Daoy (cell line): ENCODE measurements around the gene MAP1B. TPM values are rescaled to one million over a fixed set of nuclear protein-coding genes. Genes with fewer than 3 reads are reported as not detected.
"Not testable (repeated sequence)": the region's sequence is repeated elsewhere in the genome, so short reads cannot be mapped to it uniquely, and the experiment has no call there.

Experiments
- DNase-seq: peaks from one replicate; pipeline ENCODE4 v3.0.0-alpha.2; 2015; ENCODE audit warnings: low read depth
- total RNA-seq: library from RNA; depleted of rRNA; stranded (reverse); fragments of >200 nt; shearing (Covaris generic); gene quantifications from 2 replicates; pipeline ENCODE4 v1.2.3, GENCODE V29; 2014; rRNA removed

The MAP1B gene
- 40.1 and 44.0 TPM in 2 replicates for total RNA-seq

- DNase-seq = peak; percentile 86
Observed at GRCh38 chr5:72107131-72107900, at the start of gene MAP1B. Gene MAP1B, plus strand, starts transcription at chr5:72107475. Its CDS starts 57 bp downstream, at chr5:72107532.

- no peak for DNase-seq
Observed at GRCh38 chr5:72057816-72058215, 49.5 kb upstream of the MAP1B start.

- peak; percentile 62 for DNase-seq
Observed at GRCh38 chr5:72063219-72063819, 44.0 kb upstream of the MAP1B start.

- no peak for DNase-seq
Observed at GRCh38 chr5:72064801-72065570, 42.3 kb upstream of the MAP1B start.

DNA sequence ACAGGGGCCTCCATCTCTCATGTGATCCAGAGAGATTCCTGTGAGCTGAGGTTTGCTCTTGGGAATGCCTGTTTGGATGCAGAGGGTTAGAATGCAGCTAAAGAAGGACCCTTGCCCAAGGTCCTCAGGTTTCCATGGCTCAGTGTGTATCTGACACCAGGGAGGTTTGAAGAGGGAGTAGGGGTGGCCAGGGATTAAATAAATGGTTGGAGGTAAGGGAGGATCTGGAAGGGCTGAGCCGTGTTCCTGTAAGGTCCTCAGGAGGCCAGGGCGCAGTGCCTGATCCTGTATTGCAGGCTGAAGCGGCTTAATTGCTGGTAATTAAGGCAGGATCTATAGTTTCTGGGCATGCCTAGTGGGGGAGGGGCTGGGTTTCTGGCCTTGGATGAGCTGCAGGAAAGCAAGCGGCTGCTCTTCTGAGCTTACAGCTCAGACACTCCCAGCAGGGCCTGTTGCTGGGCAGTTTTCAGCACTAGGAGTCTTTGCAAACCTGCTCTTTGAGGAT is 41.5 kb upstream of the MAP1B start:
- peak; percentile 7 for DNase-seq

DNA sequence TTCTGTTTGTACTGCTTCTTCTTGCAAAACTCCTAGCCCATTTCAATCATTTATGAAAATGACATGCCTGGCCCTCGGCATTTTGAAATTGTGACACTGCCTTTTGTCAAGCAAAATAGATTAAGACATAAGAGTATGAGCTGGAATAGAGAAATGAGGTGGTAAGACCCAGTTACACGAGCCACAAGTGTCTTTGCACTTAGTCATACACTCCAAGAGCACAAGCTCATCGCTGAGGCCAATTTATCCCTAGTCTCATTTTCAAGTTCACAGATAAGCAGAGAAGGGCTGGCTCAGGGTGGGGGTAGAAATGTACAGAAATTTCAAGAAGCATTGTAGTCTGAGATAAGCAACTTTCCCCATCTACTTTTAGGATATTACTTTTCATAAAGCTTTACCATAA is 40.6 kb upstream of the MAP1B start:
- DNase-seq = peak; percentile 86

DNA sequence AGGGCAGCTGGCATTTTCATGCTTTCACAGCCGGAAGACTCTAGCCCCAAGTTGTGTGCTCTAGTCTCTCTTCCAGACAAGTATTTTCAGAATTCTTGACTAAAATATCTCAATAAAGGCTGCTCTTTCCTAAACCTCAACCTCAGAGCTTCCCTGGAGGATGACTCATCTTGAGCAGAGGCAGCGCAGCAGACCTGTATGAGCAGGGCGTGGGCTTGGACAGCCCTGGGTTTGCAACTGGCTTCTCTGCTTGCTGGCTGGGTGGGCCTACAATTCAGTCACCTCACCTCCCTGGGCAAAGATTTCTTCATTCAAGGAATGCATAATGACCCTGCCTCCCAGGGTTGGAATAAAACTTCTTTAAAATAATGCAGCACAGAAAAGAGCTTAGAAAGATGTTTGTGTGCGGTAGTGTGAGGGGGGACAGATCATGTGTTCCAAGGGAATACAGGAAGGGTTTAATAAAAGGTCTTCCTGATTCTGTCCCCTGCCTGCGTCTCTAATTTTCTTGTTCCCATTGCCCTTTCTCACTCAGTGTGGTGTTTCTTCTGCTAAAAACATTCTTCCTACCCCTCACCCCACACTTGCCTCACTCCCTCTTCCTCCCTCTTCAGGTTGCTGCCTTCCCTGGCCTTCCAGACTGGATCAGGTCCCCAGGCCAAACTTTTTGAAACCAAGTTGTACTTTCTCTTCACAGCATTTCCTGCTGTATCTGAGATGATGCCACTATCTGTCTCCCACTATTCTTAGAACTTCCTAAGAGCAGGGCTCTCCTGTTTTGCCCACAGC is 39.4 kb upstream of the MAP1B start:
- peak; percentile 90 for DNase-seq

GRCh38 chr5:72070529-72070928 is 36.7 kb upstream of the MAP1B start:
- no peak for DNase-seq

- DNase-seq = no peak
Observed at GRCh38 chr5:72071906-72072305, 35.4 kb upstream of the MAP1B start.

DNA sequence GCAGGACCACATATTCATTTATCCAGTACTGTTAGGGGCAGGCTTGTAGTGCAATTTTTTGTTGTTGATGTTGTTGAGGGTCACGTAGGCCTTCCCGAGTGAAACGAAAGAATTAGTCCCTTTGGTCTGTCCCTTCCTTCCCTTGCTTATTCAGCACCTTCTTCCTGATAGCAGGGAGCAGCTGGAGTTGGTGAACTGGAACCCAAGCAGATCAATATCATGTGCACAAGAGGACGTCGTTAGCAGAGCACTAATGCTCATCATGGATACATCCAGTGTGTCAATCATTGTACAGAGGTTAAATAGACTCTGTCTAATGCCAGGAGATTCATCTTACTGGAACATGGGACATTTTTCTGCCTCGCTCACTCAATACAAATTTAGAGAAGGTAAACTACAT is 33.0 kb upstream of the MAP1B start:
- no peak for DNase-seq

DNA sequence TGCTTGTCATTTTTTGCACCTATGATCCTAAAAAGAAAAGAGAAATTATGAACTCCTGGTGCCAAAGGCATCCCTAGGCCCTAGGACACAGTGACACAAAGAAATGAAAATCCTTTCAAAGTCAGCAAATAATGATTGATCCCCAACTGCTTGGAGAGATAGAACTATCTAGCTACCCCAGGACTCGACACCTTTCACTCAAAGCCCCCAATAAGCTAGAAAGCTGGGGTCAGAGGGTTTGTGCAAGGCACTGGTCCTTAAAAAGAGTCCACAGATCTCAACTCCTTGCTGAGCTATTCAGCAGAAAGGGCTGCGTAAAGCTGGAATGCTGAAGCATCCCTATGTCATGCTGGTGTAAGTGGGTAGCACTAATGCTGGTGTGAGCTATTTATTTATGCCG is 31.8 kb upstream of the MAP1B start:
- DNase-seq = no peak

- DNase-seq = no peak
Observed at GRCh38 chr5:72076621-72077300, 30.5 kb upstream of the MAP1B start.

GRCh38 chr5:72077390-72077789 is 29.9 kb upstream of the MAP1B start:
- no peak for DNase-seq

GRCh38 chr5:72079288-72079687 is 28.0 kb upstream of the MAP1B start:
- no peak for DNase-seq

- no peak for DNase-seq
Observed at GRCh38 chr5:72082048-72082447, 25.2 kb upstream of the MAP1B start.

DNA sequence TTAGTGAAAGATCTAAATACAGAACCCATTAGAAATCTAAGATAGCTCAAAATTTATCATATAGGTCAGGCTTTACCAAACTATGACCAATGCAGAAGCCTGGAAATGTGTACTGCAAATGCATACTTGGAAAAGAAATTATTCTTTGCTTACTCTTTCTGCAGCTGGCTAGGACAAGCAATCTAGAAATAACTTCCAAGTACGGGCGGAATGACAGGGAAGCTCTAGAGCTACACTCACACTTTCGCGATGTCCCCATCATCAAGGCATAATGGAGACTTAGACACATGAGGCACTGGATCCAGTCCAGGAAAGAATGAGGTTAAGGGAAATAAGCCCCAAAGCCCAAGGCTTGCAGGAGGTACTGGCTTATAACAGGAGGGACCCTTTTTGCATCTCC is 22.4 kb upstream of the MAP1B start:
- no peak for DNase-seq

- no peak for DNase-seq
Observed at GRCh38 chr5:72085319-72085718, 22.0 kb upstream of the MAP1B start.

DNA sequence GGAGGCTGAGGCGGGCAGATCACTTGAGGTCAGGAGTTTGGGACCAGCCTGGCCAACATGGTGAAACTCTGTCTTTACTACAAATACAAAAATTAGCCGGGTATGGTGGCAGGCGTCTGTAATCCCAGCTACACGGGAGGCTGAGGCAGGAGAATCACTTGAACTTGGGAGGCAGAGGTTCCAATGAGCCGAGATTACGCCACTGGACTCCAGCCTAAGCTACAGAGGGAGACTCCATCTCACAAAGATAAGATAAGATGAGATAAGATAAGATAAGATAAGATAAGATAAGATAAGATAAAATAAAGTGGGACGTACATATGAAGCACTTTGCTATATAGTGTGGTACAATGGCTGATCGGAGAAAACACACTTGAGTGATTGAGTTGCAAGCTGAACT is 17.6 kb upstream of the MAP1B start:
- not testable (repeated sequence) for DNase-seq

- DNase-seq = no peak
Observed at GRCh38 chr5:72092074-72092473, 15.2 kb upstream of the MAP1B start.

DNA sequence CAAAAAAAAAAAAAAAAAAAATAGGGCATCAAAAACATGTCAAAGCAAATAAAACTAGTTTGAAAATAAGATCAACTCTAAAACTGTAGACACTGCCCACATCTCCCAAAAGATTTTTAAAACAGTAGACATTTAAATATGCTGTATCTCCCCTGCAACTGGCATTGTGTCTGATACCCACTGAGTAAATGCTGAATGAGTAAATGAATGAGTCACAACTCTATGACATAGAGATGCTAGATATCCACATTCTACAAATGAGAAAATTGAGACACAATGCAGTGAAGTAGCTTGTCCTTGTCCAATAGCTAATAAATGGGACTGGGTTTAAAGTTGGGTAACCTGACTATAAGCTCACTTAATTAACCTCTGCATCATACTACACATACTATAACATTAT is 14.1 kb upstream of the MAP1B start:
- peak; percentile 25 for DNase-seq

DNA sequence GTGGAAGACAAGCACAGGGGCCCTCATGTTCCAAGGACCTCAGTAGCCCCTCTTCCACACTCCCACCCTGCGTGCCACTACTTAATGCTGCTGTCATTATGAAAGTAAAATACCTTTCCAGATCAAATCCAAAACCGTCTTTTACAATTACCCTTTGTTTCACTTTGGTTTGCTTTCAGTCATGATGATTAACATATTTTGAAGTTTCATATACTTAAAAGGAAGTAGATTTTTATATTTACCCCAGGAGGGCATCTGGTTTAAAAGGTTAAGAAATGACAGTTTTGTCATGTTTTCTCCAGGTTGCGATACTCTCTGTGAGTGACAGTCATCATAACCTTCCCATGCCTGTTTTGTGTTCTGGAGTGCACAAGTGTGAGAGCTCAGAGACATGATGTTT is 13.5 kb upstream of the MAP1B start:
- DNase-seq = no peak
